Epithelial cell of esophagus (primary cell): Measurements from ENCODE around the gene ZDHHC11B.
A peak's percentile ranks its signal among the peaks of the same experiment; 100 is the strongest.
"Not testable (repeated sequence)": the region's sequence is repeated elsewhere in the genome, so short reads cannot be mapped to it uniquely, and the experiment has no call there.

Experiments used
- DNase-seq: peaks from one replicate; pipeline ENCODE4 v3.0.0; 2010; ENCODE audit warnings: low read depth
- H3K4me3 ChIP-seq: 2 replicates; pipeline ENCODE4 v1.5.1; 2011; ENCODE audit warnings: mild to moderate bottlenecking, low read length, control low read depth
- TF ChIP-seq, protein P1 (sequence below): IDR thresholded peaks from 2 replicates; pipeline ENCODE4 v1.5.1; 2011; ENCODE audit warnings: low read depth, mild to moderate bottlenecking, low read length, control low read depth, inconsistent platforms; ENCODE audit not compliant: insufficient read depth; ENCODE audit errors: missing control alignments

ZDHHC11B gene

DNA sequence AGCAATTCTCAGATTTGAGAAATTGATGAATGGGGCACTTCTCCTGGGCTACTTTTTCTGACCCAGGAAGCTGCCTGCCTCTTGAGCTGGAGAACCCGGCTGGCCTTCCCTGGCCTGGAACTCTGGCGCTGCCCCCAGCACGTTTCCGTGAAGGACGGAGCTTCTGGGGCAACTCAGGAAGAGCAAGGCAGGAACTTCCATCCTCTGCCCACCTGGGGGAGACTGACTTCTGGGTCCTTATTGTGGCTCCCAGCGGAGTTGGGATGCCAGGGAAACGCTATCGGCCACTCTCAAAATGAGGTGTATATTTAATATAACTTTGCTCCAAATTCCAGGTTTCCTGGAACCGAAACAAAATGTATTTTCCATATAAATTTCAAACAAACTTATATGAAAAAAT, 57.4 kb downstream of the ZDHHC11B start:
- peak; percentile 12 for DNase-seq
- TF ChIP-seq, protein P1, sequence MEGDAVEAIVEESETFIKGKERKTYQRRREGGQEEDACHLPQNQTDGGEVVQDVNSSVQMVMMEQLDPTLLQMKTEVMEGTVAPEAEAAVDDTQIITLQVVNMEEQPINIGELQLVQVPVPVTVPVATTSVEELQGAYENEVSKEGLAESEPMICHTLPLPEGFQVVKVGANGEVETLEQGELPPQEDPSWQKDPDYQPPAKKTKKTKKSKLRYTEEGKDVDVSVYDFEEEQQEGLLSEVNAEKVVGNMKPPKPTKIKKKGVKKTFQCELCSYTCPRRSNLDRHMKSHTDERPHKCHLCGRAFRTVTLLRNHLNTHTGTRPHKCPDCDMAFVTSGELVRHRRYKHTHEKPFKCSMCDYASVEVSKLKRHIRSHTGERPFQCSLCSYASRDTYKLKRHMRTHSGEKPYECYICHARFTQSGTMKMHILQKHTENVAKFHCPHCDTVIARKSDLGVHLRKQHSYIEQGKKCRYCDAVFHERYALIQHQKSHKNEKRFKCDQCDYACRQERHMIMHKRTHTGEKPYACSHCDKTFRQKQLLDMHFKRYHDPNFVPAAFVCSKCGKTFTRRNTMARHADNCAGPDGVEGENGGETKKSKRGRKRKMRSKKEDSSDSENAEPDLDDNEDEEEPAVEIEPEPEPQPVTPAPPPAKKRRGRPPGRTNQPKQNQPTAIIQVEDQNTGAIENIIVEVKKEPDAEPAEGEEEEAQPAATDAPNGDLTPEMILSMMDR: peak; percentile 14
- not testable (repeated sequence) for H3K4me3 ChIP-seq

DNA sequence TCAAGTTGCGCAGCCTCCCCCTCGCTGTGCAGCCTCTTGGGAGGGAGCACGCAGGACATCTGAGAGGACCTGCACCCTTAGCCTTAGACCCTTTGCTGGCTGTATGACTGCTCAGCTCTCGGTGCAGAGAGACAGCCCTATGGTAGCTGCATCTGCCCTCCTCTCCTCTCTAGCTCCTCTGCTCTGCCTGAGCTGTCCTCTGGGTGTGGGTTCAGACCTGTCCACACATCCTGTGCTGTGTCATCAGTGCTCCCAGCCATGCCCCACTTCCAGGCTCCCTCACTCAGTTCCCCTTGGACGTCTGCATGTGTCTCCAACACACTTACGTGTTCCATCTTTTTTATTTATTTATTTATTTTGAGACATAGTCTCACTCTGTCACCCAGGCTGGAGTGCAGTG, 60.7 kb downstream of the ZDHHC11B start:
- DNase-seq, H3K4me3 ChIP-seq: not testable (repeated sequence)

DNA sequence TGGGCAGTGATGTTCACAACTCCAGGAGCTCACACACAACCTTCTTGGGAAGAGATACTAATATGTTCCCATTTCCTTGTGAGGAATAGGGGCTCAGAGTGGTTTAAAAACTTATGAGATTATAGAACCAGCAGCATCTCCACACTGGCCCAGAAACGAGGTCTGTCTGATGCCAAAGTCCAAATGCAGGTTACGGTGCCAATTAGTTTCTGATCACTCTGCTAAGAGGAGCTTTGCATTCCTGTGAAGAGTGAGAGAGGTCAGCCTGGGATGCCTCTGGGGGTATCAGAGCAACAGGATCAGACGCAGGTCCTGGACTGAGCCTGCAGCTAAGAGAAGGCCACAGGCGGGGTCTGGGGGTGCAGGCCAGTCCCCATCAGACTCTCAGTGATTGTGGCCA, 61.2 kb downstream of the ZDHHC11B start:
- not testable (repeated sequence) for H3K4me3 ChIP-seq, DNase-seq

DNA sequence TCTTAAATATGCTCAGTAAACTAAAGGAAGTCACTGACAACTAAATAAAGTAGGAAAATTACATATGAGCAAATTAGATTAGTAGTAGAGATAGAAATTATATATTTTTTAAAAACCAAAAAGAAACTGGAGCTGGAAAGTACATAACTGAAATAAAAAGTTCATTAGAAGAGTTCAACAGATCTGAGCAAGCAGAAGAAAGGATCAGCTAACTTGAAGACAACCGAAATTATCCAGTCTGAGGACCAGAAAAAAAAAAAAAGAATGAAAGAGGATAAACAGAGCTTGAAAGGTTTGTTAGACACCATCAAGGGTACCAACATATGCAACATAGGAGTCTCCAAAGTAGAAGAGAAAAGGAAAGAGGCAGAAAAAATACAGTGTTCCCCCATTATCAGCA, 65.2 kb downstream of the ZDHHC11B start:
- not testable (repeated sequence) for DNase-seq, H3K4me3 ChIP-seq

DNA sequence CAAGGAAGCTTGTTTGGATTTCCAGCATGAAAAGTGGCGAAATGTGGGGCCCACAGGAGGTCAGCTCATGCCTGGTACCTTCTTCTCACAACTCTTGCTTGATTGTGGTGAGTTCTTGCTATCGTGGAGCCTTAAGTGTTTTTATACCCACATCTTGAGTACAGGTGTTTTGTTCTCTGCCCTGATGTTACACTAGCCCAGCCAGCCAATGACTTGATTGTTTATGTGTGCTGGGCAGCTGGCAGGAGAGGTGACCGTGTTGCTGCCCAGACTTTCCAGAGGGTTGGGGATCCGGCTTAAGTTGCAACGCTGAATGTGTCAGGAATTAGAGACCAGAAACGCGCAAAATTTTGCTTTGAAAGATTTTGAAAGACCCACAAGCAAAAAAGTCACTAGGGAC, 67.4 kb downstream of the ZDHHC11B start:
- no peak overlapping the region for H3K4me3 ChIP-seq
- DNase-seq: no peak
- TF ChIP-seq, protein P1: no peak

DNA sequence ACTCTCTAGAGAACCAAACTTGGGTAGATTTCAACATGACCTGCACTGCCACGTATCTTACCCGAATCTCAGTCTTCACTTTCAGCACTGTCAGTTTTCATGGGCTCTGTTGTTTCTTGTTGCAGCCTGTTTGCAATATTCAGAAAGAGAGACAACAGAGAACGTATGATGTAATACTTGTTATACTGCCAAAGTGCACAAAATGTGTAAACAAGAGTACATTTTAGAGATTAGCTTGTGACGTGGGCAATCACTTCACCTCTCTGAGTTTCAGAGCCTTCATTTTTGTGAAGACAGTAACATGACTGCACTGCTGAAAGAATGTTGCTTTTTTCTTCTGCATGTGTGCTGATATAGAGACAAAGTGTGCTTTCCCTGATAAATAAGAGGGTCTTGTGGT, 67.8 kb downstream of the ZDHHC11B start:
- peak; percentile 27 for DNase-seq
- H3K4me3 ChIP-seq: not testable (repeated sequence)

DNA sequence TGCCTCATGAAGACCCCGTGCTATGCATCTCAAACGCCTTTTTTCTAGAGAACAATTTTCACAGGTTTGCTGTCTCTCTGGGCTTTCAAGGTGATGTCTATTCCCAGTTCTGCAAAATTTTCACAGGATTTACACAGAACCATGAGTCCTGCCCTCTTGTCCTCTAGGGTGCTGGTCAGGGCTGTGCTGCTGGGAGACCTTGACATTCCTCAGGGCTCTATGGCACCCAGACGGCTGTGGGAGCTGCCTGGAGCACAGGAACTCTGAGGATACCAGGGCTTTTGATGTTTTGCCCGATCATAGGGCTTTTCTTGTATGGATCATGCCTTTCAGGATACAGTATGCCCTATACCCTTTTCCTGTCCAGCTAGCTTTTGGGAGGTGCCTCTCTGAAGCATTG, 68.9 kb downstream of the ZDHHC11B start:
- not testable (repeated sequence) for H3K4me3 ChIP-seq, DNase-seq

DNA sequence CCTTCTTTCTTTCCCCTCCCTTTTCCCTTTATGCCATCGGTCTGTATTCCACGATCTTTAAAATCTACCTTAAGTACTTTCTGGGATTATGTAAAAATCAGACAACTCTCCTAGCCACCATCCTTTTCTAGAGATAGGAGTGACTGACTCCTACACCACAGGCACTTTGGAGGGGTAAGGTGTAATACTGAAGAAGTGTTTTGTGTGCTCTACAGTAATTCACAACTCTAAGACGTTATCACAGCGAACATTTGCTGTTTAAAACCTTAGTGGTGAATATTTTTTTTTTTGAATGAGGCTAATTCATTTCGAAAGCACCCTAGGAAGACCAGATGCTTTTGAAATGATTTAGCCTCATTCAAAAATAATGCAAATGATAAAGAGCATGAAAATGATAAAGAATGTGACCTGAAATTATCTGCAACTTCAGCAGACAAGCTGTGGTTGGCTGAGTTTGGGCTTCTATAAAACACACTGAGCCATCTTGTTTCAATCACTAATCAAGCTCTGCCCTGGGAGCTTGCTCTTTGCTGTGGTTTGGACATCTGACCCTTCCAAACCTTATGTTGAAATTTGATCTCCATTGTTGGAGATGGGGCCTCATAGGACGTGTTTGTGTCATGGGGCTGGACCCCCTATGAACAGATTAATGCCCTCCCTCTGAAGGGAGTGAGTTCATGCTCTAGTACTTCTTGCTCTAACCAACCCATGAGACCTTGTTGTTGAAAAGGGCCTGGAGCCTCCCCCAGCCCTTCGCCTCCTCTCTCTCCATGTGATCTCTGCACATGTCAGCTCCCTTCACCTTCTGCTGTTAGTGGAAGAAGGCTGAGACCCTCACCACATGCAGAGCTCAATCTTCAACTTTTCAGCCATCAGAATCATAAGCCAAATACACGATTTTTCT, 70.1 kb downstream of the ZDHHC11B start:
- not testable (repeated sequence) for H3K4me3 ChIP-seq, DNase-seq

DNA sequence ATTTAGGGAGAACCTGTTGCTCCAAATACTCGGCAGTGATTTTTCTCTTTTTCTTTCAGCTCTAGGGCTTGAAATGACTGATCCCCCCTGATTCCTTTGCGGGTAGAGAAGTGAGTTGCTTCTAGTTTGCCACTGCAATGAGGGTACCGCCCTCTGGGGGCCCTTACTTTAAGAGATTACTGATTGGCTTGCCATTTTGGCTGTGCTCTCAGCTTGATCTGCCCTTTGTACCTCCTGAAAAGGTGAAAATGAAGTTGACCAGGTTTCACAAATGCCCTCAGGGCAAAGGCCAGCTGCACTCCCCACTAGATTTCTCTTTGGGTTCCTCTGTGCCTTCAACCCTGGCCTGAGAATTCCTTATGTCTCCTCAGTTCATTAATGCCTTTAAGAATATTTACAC, 70.8 kb downstream of the ZDHHC11B start:
- not testable (repeated sequence) for H3K4me3 ChIP-seq, DNase-seq

DNA sequence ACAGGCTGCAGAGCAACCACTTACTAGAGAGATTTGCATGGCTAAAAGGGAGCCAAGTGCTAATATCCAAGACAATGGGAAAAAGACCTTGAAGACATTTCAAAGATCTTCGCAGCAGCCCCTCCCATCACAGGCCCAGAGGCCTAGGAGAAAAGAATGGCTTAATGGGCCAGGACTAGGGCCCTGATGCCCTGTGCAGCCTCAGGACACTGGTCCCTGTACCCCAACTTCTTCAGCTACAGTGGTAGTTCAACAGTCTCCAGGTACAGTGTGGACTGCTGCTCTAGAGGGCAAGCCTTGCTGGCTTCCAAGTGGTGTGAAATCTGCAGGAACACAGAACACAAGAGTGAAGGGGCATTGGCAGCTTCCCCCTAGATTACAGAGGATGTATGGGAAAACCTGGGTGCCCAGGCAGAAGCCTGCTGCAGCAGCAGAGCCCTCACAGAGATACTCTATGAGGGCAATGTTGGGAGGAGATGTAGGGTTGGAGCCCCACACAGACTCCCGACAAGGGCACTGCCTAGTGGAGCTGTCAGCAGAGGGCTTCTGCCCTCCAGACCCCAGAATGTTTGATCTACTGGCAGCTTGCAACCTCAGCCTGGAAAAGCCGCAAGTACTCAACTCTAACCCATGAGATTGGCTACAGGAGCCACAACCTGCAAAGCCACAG, 75.5 kb downstream of the ZDHHC11B start:
- not testable (repeated sequence) for DNase-seq, H3K4me3 ChIP-seq

DNA sequence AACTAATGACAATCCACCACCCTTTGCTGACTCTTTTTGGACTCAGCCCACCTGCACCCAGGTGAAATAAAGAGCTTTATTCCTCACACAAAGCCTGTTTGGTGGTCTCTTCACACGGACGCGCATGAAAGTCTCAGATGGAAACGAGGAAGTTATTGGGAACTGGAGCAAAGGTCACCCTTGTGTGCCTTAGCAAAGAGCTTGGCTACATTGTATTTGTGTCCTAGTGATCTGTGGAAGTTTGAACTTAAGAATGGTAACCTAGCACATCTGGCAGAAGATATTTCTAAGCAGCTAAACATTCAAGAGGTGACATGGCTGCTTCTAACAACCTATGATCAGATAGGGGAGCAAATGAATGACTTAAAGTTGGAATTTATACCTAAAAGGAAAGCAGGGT, 76.2 kb downstream of the ZDHHC11B start:
- H3K4me3 ChIP-seq, DNase-seq: not testable (repeated sequence)

DNA sequence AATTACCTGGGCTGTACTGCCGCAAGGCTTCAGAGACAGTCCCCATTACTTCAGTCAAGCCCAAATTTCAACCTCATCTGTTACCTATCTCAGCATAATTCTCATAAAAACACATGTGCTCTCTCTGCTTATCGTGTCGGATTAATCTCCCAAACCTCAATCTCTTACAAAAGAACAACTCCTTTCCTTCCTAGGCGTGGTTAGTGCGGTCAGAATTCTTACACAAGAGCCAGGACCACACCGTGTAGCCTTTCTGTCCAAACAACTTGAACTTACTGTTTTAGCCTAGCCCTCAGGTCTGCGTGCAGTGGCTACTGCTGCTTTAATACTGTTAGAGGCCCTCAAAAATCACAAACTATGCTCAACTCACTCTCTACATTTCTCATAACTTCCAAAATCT, 78.4 kb downstream of the ZDHHC11B start:
- not testable (repeated sequence) for DNase-seq, H3K4me3 ChIP-seq

DNA sequence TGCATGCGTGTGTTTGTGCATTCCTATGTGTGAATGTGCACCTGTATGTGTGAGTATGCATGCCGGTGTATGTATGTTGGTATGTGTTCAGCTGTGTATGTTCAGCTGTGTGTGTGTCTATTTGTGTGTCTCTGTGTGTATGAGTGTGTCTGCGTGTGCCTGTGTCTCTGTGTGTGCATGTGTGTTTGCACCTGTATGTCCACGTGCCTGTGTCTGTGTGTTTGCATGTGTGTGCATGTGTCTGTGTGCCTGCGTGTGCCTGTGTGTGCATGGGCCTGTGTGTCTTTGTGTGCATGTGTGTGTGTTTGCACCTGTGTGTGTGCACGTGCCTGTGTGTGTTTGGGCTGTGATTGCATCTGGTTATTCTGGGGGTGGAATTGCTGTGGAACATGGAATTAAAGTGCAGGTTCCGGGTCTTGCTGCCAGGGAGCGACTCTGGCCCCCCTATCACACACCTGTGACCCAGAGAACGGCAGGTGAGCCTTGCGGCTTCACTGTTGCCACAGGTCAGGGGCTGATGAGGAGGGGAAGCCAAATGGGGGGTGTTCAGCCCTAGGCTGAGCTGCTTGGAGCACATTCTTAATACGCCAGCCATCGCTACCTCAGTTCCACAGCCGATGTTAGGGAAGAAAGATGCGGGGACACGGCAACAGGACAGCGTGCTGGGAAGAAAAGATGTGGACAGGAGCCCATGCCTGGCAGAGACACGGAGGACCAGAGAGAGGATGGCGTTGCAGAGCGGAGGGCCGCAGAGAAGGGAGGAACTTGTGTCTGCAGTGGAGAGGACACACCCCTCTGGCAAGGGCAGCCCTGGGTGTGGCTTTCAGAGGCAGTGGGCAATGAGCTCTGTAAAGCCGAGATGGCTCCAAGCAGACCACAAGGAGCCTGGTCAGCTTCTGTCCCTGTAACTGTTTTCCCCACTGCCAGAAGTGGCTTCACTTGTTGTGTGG, 87.5 kb downstream of the ZDHHC11B start:
- H3K4me3 ChIP-seq, DNase-seq: not testable (repeated sequence)

DNA sequence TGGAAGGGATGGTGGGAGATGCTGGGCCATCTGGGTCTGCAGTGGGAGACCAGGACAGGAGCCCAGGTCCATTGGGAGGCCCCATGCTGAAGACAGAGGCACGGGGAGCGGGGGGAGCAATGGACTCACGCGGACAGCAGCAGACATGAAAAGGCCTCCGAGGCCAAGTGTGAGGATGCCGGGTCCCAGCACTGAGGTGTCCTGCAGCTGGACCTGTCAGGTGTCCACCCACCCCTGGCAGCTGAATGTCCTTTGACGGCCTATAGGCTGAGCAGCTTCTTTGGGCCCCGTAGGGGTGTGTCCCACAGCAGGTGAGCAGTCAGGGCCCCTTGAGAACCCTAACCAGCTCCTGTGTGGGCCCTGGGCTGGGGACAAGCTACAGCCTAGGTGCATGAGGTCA, 88.3 kb downstream of the ZDHHC11B start:
- H3K4me3 ChIP-seq: not testable (repeated sequence)

DNA sequence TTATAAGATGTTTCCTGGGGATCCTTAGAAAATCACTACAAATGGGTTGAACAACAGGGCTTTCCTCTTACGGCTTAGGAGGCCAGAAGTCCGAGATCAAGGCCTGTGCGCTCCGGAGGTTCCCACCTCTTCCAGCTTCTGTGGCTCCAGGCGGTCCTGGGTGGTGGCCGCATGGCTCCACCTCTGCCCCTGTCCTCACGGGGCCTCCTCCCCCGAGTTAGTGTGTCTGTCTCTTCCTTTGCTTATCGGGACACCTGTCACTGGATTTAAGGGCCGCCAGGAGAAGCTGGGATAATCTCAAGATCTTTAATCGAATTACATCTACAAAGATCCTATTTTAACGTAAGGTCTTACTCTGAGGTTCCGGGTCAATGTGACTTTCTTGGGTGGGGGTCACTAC, 89.1 kb downstream of the ZDHHC11B start:
- not testable (repeated sequence) for DNase-seq, H3K4me3 ChIP-seq

More for the DNA sequence above, 88.3 kb downstream of the ZDHHC11B start:
- DNase-seq: not testable (repeated sequence)

DNA sequence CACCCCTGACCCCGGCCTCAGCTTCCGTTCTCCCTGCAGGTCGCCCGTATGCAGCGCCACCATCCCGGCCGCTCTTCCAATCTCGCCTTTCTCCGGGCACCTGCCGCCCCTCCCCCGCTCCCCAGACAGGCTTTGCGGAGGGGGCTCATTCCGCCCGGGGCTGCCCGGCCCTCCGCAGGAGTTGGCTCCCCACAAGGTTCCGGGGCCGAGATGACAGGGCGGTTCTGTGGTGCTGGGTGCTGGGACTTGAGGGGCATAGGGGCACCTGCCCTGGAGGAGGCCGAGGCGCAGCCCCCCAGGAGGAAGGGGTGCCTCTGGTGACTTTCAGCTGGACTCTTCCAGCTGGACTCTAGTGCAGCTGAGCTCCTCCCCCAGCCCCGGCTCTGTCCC, 90.5 kb downstream of the ZDHHC11B start:
- DNase-seq, H3K4me3 ChIP-seq: not testable (repeated sequence)
